ENCODE results near the gene ATP2A3.

DNA sequence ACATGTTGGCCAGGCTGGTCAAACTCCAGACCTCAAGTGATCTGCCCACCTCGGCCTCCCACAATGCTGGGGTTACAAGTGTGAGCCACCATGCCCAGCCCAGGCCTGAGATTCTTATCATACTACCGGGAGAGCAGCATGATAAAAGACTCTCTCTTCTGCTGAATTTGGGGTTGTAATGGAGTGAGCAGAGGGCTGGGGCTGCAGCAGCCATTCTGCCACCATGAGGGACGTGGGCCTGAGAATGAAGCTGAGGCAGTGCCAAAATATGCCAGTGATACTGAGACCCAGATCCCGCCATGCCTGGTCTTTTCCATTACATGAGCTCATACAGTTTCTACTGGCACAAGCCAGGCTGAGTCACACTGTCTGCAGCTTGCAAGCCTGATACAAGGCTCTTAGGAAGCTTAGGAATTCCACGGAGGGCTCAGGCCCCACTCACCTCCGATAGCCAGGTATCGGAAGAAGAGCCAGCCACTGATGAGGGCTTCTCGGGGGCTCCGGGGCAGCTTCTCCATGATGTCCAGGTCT is 28.3 kb downstream of the ATP2A3 start:
- TF ChIP-seq ESRRG (CRISPR knock-in tag; IDR thresholded peaks at IDR 0.05) (no peak), ZFP3 (CRISPR knock-in tag; IDR thresholded peaks at IDR 0.05) (no peak), CREB5 (CRISPR knock-in tag; IDR thresholded peaks at IDR 0.05; ENCODE audit: low read depth) (no peak), TSHZ2 (CRISPR knock-in tag; IDR thresholded peaks at IDR 0.05) (no peak), RARB (CRISPR knock-in tag; IDR thresholded peaks at IDR 0.05) (no peak), ZNF70 (CRISPR knock-in tag; IDR thresholded peaks at IDR 0.05) (no peak), PATZ1 (CRISPR knock-in tag; IDR thresholded peaks at IDR 0.05; ENCODE audit: borderline replicate concordance) (no peak), ZFP30 (CRISPR knock-in tag; IDR thresholded peaks at IDR 0.05) (no peak), CSDC2 (CRISPR knock-in tag; IDR thresholded peaks at IDR 0.05) (no peak), ZNF8 (CRISPR knock-in tag; IDR thresholded peaks at IDR 0.05) (no peak), GLIS3 (CRISPR knock-in tag; IDR thresholded peaks at IDR 0.05) (no peak), TCF4 (CRISPR knock-in tag; IDR thresholded peaks at IDR 0.05; ENCODE audit: borderline replicate concordance) (no peak), TOX (CRISPR knock-in tag; IDR thresholded peaks at IDR 0.05; ENCODE audit: borderline replicate concordance) (no peak), BACH2 (CRISPR knock-in tag; IDR thresholded peaks at IDR 0.05; ENCODE audit: borderline replicate concordance) (no peak)

Data from SK-N-SH treated with all-trans-retinoic acid at 6 μM for 48 hours (cell line).